KMS-11 (cell line): Measurements from ENCODE around the gene DHRS2.

Experiments used
- H2AFZ ChIP-seq: fragments of 200-600 bp; sonication (generic); 2 replicates; pipeline ENCODE4 v1.6.1; 2016; ENCODE audit warnings: antibody characterized with exemption, mixed run types, low read depth
- H3K27ac ChIP-seq: fragments of 200-600 bp; sonication (generic); 2 replicates; pipeline ENCODE4 v1.6.1; 2016; ENCODE audit warnings: mild to moderate bottlenecking, mixed run types
- H3K27me3 ChIP-seq: fragments of 200-600 bp; sonication (generic); 2 replicates; pipeline ENCODE4 v1.6.1; 2017; ENCODE audit warnings: mild to moderate bottlenecking, low read depth, mixed run types, moderate library complexity; ENCODE audit not compliant: insufficient read depth
- H3K36me3 ChIP-seq: fragments of 200-600 bp; sonication (generic); 2 replicates; pipeline ENCODE4 v1.6.1; 2017; ENCODE audit warnings: mild to moderate bottlenecking, mixed run types; ENCODE audit not compliant: insufficient read depth
- H3K4me1 ChIP-seq: fragments of 200-600 bp; sonication (generic); 2 replicates; pipeline ENCODE4 v1.6.1; 2016; ENCODE audit warnings: mild to moderate bottlenecking, low read depth, mixed run types; ENCODE audit not compliant: poor library complexity, severe bottlenecking
- H3K4me2 ChIP-seq: fragments of 200-600 bp; sonication (generic); 2 replicates; pipeline ENCODE4 v1.7.0; 2016; ENCODE audit warnings: mild to moderate bottlenecking, mixed run types
- H3K4me3 ChIP-seq: fragments of 200-600 bp; sonication (generic); IDR thresholded peaks from 2 replicates; pipeline ENCODE4 v1.6.1; 2017; ENCODE audit warnings: low read depth, low read length, mixed read lengths; ENCODE audit not compliant: insufficient read depth
- H3K79me2 ChIP-seq: fragments of 200-600 bp; sonication (generic); 2 replicates; pipeline ENCODE4 v1.6.1; 2016; ENCODE audit warnings: low read depth, mixed run types; ENCODE audit not compliant: insufficient read depth
- H3K9ac ChIP-seq: fragments of 200-600 bp; sonication (generic); 2 replicates; pipeline ENCODE4 v1.6.1; 2016; ENCODE audit warnings: mild to moderate bottlenecking, mixed run types
- H4K20me1 ChIP-seq: fragments of 200-600 bp; sonication (generic); 2 replicates; pipeline ENCODE4 v1.6.1; 2016; ENCODE audit warnings: mild to moderate bottlenecking, mixed run types; ENCODE audit not compliant: insufficient read depth
- CTCF ChIP-seq: fragments of 200-600 bp; sonication (generic); conservative IDR thresholded peaks from 2 replicates; pipeline ENCODE4 v1.6.1; 2017; ENCODE audit warnings: low read depth, mild to moderate bottlenecking, antibody characterized with exemption, low read length, moderate library complexity, mixed read lengths

Gene DHRS2

GRCh38 chr14:23629204-23629603 is 7.0 kb upstream of the DHRS2 start:
- Histone ChIP-seq H3K27ac (no peak overlapping the region), H3K4me3 (no peak overlapping the region), H3K4me1 (no peaks in the 10 kb centered on the region), H2AFZ (no peak overlapping the region), H3K79me2 (no peaks in the 10 kb centered on the region), H3K4me2 (no peak overlapping the region), H4K20me1 (no peaks in the 10 kb centered on the region), H3K9ac (no peak overlapping the region), H3K27me3 (no peaks in the 10 kb centered on the region), H3K36me3 (no peaks in the 10 kb centered on the region)
- TF ChIP-seq CTCF, result no peak

DNA sequence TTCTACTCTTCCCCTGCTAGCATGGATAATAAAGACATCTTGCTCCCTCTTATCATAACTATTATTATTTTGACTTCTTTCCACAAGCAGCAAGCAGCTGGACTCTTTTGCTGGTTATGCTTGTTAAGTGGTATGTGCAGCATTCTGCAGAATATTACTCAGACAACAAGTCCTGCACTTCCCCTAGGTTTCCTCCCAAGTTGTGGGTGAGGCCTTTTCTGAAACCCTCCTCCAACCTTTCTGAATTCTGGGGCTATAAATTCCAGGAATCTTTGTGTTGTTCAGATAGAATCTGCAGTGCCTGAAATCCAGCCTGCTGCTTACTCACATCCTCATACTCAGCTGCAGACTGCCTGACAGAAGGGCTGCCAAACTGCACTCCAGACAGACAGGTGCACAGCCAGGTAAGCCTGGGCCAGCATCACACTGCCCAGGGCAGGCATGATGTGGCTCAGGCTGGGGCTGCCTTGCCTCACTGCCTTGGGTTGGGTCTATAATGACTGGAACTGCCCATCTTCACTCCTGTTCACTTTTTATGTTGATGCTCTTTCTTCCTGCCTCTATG is 6.2 kb upstream of the DHRS2 start:
- Histone ChIP-seq H2AFZ (no peak overlapping the region), H4K20me1 (no peaks in the 10 kb centered on the region), H3K36me3 (no peaks in the 10 kb centered on the region), H3K27me3 (no peaks in the 10 kb centered on the region), H3K79me2 (no peaks in the 10 kb centered on the region), H3K4me3 (no peak overlapping the region), H3K4me1 (no peaks in the 10 kb centered on the region), H3K9ac (no peak overlapping the region), H3K4me2 (no peak overlapping the region), H3K27ac (no peak overlapping the region)
- no peak for TF ChIP-seq CTCF

DNA sequence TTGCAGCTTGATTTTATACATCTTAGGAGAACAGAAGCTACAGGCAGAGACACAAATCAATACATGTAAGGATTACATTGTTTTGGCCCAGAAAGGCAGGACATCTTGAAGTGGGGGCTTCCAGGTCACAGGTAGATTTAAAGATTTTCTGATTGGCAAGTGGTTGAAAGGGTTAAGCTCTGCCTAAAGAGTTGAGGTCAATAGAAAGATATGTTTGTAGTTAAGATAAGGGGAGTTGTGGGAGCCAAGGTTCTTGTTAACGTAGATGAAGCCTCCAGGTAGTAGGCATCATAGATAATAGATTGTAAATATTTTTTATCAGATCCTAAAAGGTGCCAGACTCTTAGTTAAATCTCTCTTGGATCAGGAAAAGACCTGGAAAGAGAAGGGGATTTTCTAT is 5.5 kb upstream of the DHRS2 start:
- H3K79me2 ChIP-seq, result no peaks in the 10 kb centered on the region
- no peak overlapping the region for H3K4me3 ChIP-seq
- H3K4me2 ChIP-seq, result no peak overlapping the region
- H2AFZ ChIP-seq, result no peak overlapping the region
- H4K20me1 ChIP-seq, result no peaks in the 10 kb centered on the region
- H3K27ac ChIP-seq, result no peak overlapping the region
- no peaks in the 10 kb centered on the region for H3K4me1 ChIP-seq
- H3K36me3 ChIP-seq, result no peaks in the 10 kb centered on the region
- no peak overlapping the region for H3K9ac ChIP-seq
- H3K27me3 ChIP-seq, result no peaks in the 10 kb centered on the region
- no peak for TF ChIP-seq CTCF

DNA sequence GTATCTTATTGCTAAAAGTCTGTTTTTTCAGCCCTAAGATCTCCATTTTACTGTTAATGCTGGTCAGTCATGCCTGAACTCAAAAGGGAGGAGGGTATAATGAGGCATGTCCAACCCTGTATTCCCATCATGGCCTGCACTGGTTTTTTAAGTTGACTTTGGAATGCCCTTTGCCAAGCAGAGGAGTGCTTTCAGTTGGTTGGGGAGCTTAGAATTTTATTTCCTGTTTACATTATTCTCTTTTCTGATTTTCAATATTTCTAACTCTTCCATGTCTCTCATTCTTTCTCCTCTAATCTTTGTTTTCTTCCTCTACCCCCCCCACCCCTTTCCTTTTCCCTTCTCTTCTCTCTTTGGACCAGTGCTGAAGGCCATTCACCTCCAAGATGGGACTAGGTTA is 4.9 kb upstream of the DHRS2 start:
- Histone ChIP-seq H3K4me2 (no peak overlapping the region), H3K27ac (no peak overlapping the region), H3K36me3 (no peaks in the 10 kb centered on the region), H4K20me1 (no peaks in the 10 kb centered on the region), H3K27me3 (no peaks in the 10 kb centered on the region), H3K4me3 (no peak overlapping the region), H3K79me2 (no peaks in the 10 kb centered on the region), H3K4me1 (no peaks in the 10 kb centered on the region), H3K9ac (no peak overlapping the region), H2AFZ (no peak overlapping the region)
- no peak for TF ChIP-seq CTCF
